ENCODE data around the gene TRIM54. TPM values are rescaled to one million over a fixed set of nuclear protein-coding genes. Genes with fewer than 3 reads are reported as not detected.
A peak's percentile ranks its signal among the peaks of the same experiment; 100 is the strongest.
"Not testable (repeated sequence)": the region's sequence is repeated elsewhere in the genome, so short reads cannot be mapped to it uniquely, and the experiment has no call there.

The TRIM54 gene
- total RNA-seq, 1 donor = not detected

DNA sequence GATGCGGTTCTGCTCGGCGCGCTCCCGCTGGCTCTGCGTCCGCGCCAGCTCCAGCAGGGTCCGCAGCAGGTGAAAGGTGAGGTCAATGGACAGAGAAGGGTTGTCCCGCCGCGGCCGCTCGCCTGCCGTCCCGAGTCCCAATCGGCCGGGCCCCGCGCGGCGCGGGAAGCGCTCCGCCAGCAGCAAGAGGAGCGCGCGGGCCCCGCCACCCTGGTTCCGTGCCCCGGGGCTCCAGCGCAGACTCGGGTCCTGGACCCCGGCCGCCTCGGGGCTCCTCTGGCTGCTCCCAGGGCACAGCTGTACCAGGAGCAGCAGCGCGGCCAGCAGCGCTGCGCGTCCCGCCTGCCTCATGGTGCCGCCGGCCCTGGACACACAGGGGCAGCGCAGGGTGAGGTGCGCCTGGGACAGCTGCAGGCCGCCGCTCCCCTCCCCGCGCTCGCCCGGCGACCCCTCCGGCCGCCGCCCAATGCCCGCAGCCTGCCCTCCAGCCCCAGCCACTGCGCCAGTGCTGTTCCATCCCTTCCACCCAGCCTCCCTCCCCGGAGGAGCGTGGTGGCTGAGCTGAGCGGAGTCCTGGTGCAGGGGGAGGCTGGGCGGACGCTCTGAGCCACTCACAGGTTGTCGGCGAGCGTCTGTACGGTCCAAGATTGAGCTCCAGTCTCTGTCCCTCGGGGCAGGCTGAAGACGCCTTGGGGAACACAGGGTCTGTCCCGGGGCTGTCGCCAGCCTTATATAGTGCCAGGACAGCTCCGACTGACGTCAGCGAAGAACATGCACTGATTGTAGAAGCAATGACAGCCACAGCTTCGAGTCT lies 25.5 kb downstream of the TRIM54 start:
- Histone ChIP-seq H3K9me3 (ENCODE audit: low read depth, low read length) (no peaks in the 10 kb centered on the region), H3K4me3 (ENCODE audit: low read length) (no peak overlapping the region), H3K4me1 (ENCODE audit: insufficient read depth, low read length) (peaks cover 17% of the 10 kb centered on the region), H3K27me3 (ENCODE audit: insufficient read depth, low read length) (peaks cover 29% of the 10 kb centered on the region)

DNA sequence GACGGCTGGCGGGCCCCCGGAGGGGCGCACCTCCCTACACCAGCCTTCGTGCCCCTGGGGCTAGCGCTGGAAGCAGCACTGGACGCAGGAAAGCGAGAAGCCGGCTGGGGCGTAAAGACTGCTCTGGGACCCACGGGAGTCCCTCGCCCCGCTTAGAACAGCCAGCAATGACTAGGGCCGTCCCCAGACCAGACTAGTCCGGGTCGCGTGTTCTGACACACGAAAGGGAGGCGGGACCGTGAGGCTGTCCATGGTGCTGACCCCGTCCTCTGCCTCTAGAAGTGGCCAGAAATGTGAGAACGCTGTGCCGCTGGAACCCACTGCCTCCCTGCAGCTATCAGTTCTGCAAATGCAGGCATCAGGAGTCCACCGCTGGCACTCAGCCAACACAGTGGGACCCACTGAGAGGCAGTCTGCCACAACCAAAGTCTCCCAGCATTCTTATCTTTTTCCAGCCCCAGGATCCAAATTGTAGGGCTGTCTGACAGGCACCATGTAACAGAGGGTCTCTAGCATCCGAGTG lies 26.2 kb downstream of the TRIM54 start, which contains the start of gene UCN:
Gene UCN (minus strand): TSS at position 87 of the 523 bp plus-strand sequence. CDS start 550 bp downstream, outside the sequence.
- no peaks in the 10 kb centered on the region for H3K9me3 ChIP-seq (ENCODE audit: low read depth, low read length)
- H3K4me3 ChIP-seq (ENCODE audit: low read length) = no peak within 1 kb of the TSS
- H3K27me3 ChIP-seq (ENCODE audit: insufficient read depth, low read length) = peaks cover 29% of the 10 kb centered on the region
- peaks cover 11% of the 10 kb centered on the region for H3K4me1 ChIP-seq (ENCODE audit: insufficient read depth, low read length)

DNA sequence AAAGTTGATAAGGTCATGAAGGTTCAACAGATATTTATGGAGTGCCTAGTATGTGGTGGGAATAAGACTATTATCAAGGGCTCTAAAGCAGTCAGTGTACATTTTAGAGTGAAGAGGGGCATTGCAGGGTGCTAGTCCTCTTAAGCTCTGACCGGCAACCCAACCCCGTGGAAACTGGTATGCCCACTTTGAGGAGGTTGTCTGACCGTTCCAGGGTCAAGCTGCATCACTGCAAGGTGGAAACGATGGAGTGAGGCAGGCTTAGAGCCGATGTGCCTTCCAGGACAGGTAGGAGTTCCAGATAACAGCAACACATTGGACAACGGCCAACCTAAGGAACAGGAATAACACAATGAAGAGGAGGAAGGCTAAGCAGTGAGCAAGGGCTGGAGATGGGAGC lies 27.4 kb downstream of the TRIM54 start:
- no peak overlapping the region for H3K4me3 ChIP-seq (ENCODE audit: low read length)
- H3K4me1 ChIP-seq (ENCODE audit: insufficient read depth, low read length) = peaks cover 11% of the 10 kb centered on the region
- H3K9me3 ChIP-seq (ENCODE audit: low read depth, low read length) = no peaks in the 10 kb centered on the region
- peaks cover 29% of the 10 kb centered on the region for H3K27me3 ChIP-seq (ENCODE audit: insufficient read depth, low read length)

DNA sequence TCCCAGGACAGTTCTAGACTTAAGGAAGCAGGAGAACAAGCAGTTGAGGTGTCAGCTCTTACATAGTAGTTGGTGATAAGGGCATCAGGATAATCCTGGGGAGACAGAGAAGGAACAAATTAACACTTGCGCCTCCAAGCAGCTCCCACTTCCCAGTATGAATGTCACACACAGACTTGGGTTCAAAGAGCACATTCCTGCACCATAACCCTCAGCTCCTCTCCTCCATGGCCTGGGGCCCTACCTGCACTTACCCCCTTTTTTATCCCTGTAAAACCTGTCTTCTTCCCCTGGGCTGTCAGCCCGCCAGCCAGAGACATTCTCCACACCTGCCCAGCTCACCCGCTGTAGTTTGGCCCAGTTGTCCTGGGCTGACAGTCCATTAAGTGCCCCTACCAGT lies 29.9 kb downstream of the TRIM54 start:
- Histone ChIP-seq H3K9me3 (ENCODE audit: low read depth, low read length) (no peaks in the 10 kb centered on the region), H3K4me1 (ENCODE audit: insufficient read depth, low read length) (peaks cover 2% of the 10 kb centered on the region), H3K27me3 (ENCODE audit: insufficient read depth, low read length) (peaks cover 12% of the 10 kb centered on the region), H3K4me3 (ENCODE audit: low read length) (no peak overlapping the region)

DNA sequence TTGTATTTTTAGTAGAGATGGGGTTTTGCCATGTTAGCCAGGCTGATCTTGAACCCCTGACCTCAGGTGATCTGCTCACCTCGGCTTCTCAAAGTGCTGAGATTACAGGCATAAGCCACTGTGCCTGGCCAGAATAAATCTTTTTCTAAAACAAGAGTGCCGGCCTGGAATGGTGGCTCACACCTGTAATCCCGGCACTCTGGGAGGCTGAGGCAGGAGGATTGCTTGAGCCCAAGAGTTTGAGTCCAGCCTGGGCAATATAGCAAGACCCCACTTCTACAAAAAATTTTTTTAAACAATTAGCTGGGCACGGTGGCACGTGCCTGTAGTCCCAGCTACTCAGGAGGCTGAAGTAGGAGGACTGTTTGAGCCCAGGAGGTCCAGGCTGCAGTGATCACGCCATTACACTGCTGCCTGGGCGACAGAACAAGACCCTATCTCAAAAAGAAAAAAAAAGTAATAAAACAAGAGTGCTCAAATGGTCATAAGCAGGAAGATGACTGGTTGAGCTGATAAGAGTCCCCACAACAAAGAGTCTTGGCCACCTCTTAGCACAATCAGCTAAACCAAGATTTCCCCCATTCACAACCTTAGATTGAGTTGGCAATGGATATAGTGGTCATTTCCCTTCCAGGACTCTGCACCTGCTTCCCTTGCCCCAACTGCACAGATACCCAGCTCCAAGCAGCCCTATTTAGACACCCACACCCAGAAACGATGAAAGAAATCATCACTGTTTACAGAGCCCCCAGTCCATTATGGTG lies 31.8 kb downstream of the TRIM54 start:
- no peak overlapping the region for H3K4me3 ChIP-seq (ENCODE audit: low read length)

DNA sequence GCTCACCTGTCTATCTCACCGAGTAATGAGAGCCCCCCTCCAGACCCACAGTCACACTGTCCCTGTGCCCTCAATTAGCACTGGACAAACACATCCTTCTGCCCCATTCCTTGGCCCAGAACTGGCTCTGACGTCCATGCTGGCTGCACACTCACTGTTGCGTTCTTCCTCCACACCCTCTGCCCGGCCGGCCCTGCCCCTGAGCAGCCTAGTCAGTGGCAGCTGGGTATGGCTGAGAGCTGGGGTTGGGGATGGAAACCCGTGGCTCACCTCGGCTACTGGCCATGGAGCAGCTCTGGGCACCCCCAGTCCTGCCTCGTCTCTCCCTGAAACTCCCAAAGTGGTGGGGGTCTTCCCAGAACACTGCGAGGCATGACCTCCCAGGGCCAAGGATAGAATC lies 32.5 kb downstream of the TRIM54 start:
- Histone ChIP-seq H3K27me3 (ENCODE audit: insufficient read depth, low read length) (no peaks in the 10 kb centered on the region), H3K9me3 (ENCODE audit: low read depth, low read length) (no peaks in the 10 kb centered on the region), H3K4me3 (ENCODE audit: low read length) (no peak overlapping the region), H3K4me1 (ENCODE audit: insufficient read depth, low read length) (no peaks in the 10 kb centered on the region)

More for the DNA sequence above, 31.8 kb downstream of the TRIM54 start:
- H3K9me3 ChIP-seq (ENCODE audit: low read depth, low read length) = no peaks in the 10 kb centered on the region
- H3K27me3 ChIP-seq (ENCODE audit: insufficient read depth, low read length) = no peaks in the 10 kb centered on the region
- no peaks in the 10 kb centered on the region for H3K4me1 ChIP-seq (ENCODE audit: insufficient read depth, low read length)

DNA sequence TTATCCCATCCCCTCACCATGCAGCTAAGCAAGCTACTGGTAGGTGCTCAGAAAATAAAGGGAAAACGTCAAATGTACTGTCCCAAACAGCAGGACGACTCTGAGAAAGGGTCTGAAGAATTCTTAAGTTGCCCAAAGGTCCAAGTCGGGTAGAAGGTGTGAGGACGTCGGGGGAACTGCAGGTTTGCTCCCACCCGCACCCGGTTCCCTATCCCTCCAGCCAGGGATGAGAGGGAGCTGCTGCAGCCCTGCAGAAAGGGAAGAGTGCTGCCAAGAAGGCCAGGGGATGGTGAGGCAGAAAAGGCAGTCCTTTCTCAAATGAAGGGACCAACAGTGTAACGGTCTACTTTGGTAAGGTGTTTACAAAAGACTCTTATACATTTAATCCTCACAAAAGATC lies 32.9 kb downstream of the TRIM54 start:
- Histone ChIP-seq H3K9me3 (ENCODE audit: low read depth, low read length) (no peaks in the 10 kb centered on the region), H3K4me3 (ENCODE audit: low read length) (no peak overlapping the region), H3K4me1 (ENCODE audit: insufficient read depth, low read length) (no peaks in the 10 kb centered on the region), H3K27me3 (ENCODE audit: insufficient read depth, low read length) (no peaks in the 10 kb centered on the region)

DNA sequence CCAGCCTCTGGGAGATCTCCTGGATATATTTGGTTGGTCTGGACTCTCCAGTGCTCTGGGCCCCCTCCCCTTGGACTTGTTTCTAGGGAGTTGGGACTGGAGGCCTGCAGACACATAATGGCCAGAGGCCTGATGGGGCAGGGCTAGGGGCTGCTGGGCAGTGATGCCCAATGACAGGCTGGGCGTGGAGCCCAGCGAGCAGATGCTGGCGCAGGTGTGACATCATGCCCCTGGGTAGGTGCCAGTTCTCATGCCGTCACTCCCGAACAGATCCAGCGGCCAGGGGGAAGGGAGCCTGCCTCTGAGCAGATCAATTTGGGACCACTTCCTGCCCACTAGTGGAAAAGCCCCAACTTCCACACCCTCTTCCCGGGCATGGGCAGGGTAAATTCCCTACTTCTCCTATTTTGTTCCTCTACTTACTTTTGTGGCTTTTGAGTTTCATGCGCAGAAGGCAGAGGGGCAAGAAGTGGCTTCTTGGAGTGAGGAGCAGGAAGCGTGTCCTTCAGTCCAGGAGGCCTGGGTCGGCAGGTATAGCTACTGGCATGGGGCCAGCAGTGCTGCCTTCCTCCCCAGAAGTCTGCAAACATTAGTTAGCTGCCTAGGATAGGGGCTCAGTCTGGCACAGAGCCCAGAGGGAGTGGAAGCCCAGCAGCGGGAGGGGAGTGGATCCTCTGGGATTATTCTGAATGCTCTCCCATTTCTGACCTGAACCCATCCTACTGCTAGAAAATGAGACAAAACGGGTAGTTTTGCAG lies 34.6 kb downstream of the TRIM54 start:
- Histone ChIP-seq H3K9me3 (ENCODE audit: low read depth, low read length) (no peaks in the 10 kb centered on the region), H3K4me3 (ENCODE audit: low read length) (no peak overlapping the region), H3K27me3 (ENCODE audit: insufficient read depth, low read length) (no peaks in the 10 kb centered on the region), H3K4me1 (ENCODE audit: insufficient read depth, low read length) (peaks cover under 1% of the 10 kb centered on the region)

DNA sequence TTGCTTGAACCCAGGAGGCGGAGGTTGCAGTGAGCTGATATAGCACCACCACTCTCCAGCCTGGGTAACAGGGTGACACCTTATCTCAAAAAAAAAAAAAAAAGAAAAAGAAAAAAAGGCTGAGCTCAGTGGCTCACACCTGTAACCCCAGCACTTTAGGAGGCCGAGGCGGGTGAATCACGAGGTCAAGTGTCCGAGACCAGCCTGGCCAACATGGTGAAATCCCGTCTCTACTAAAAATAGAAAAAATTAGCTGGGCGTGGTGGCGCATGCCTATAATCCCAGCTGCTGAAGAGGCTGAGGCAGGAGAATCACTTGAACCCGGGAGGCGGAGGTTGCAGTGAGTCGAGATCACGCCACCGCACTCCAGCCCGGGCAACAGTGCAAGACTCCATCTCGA lies 37.6 kb downstream of the TRIM54 start:
- not testable (repeated sequence) for H3K4me3 ChIP-seq (ENCODE audit: low read length); H3K9me3 ChIP-seq (ENCODE audit: low read depth, low read length); H3K27me3 ChIP-seq (ENCODE audit: insufficient read depth, low read length)
- H3K4me1 ChIP-seq (ENCODE audit: insufficient read depth, low read length) = peaks cover 15% of the 10 kb centered on the region

DNA sequence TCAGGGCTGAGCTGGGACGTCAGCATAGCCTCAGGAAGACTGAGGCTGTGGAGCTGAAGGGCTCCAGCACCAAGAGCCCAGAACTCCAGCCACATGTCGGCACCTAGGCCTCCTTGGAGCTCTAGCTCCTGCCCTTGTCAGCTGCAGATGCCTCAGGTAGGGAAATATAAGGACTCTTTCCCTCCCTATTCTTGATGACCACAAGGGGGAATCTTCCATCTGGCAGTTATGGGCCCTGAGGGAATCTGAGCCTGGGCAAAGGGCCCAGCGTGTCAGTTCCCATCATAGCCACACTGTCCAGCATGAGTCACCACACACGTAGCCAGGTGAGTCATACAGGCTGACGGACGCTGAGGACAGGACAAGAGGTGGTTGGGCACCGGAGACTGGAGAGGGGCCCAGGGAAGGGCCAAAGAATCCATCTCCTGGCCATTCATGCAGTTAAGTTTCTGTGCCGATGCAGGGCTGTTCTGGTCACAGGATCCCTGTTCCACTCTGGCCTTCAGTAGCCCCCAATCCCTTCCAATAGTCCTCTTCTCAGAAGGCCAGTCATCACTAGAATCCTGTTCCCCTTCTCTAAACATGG lies 38.8 kb downstream of the TRIM54 start:
- peaks cover 15% of the 10 kb centered on the region for H3K4me1 ChIP-seq (ENCODE audit: insufficient read depth, low read length)
- H3K4me3 ChIP-seq (ENCODE audit: low read length) = no peak overlapping the region
- H3K27me3 ChIP-seq (ENCODE audit: insufficient read depth, low read length) = no peaks in the 10 kb centered on the region
- H3K9me3 ChIP-seq (ENCODE audit: low read depth, low read length) = no peaks in the 10 kb centered on the region

DNA sequence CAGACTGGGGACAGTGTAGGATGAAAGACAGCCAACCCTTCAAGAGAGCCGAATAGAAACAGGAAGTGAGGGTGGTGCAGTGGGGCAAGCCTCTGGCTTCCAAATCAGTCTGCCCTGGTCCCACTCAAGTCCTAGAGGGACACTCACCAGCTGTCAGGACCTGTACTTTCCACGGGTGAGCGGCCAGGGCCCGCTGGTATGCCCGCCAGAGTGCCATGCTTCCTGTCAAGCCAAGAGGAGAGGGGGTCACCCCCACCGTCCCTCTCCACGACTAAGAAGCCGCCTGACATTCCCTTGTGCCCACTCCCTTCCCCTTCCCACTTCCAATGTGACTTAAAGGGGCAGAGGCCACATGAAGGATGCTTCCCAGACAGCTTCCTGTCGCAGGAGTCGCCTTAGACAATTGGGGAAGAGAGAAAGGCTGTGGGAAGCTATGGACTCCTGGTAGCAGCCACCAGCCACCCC lies 40.1 kb downstream of the TRIM54 start:
- H3K4me3 ChIP-seq (ENCODE audit: low read length) = peak overlapping the region; percentile 64
- peaks cover 15% of the 10 kb centered on the region for H3K4me1 ChIP-seq (ENCODE audit: insufficient read depth, low read length)
- no peaks in the 10 kb centered on the region for H3K9me3 ChIP-seq (ENCODE audit: low read depth, low read length)
- H3K27me3 ChIP-seq (ENCODE audit: insufficient read depth, low read length) = no peaks in the 10 kb centered on the region

DNA sequence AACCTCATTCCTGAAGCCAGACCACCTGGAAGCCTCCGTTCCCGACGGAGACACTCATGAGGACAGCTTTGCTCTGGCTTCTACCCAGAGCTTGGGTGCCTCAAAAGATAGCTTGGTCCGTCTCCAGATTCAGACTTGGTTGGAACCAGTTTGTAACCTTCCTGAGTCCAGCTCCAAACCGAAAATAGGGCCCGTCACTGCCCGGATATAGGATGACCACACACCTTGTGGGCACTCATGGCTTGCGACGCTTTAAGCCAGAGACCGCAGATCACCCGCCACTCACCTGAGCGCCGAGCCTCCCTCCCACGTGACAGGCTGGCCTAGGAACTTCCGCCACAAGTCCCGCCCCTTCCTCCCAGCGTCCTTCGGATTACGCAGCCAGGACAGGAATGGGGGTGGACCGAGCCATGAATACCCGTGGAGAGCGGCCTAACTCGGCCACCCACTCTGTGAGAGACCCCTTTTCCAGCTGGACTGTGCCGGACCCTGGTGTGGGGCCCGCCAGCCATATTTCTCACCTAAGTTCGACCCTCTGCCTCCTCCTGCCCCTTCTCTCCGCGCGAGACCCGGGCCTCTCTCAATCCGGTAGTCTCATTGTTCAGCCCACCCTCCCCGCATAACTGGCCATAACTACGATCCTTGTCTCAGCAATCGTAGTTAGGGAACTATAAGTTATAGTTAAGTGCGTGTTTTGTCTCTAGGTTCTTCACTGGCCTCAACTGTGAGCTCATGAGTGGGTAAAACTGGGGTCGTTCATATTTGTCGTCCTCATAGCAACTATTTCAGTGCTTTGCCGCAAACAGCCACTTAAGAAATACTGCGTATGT lies 40.8 kb downstream of the TRIM54 start, which contains the start of gene MPV17:
Gene MPV17 (minus strand): TSS at position 332 of the 830 bp plus-strand sequence. CDS start 580 bp downstream, outside the sequence.
- Histone ChIP-seq H3K9me3 (ENCODE audit: low read depth, low read length) (no peaks in the 10 kb centered on the region), H3K4me3 (ENCODE audit: low read length) (peak within 1 kb of the TSS; percentile 64), H3K27me3 (ENCODE audit: insufficient read depth, low read length) (no peaks in the 10 kb centered on the region), H3K4me1 (ENCODE audit: insufficient read depth, low read length) (peaks cover 15% of the 10 kb centered on the region)

DNA sequence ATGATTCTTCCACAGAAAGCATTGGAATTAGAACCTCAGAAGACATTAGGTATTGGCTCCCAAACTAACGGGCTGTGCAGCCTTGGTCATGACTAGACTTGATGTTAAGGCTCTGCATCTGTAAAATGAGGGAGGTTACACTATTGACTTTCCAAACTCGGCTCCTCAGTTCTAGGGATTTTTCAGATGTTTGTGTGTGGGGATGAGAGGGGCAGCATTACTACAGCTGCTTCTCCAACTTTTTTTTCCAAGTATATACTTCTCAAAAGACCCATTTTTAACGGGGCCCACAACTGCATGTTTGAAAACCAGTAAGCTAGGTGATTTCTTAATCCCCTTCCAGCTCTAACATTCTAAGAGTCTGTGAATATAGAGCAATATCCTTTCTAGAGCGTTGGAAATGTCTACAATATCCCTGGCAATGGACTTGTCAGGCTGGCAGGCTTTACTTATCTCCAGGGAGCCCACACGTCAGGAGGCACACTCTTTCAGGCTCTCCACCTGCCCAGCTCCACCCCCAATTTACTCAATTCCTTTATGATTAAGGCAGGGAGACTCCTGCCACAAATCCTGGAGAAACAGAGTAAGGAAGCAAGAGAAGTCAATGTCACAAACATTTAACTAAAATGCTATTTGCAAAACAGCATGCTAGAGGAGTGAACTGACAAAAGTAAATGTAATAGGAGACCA lies 41.5 kb downstream of the TRIM54 start:
- H3K4me3 ChIP-seq (ENCODE audit: low read length) = peak overlapping the region; percentile 64
- H3K4me1 ChIP-seq (ENCODE audit: insufficient read depth, low read length) = peaks cover 15% of the 10 kb centered on the region
- H3K27me3 ChIP-seq (ENCODE audit: insufficient read depth, low read length) = no peaks in the 10 kb centered on the region
- no peaks in the 10 kb centered on the region for H3K9me3 ChIP-seq (ENCODE audit: low read depth, low read length)

Data from mononuclear cell (primary cell).